Cardiac muscle cell (in vitro differentiated cells and primary cell): ENCODE measurements around the gene SCARB2. TPM values are rescaled to one million over a fixed set of nuclear protein-coding genes. Genes with fewer than 3 reads are reported as not detected.

Experiments used
- DNase-seq, 2 donors: peaks; one replicate each; pipeline versions ENCODE4 v3.0.0 to v3.0.0-alpha.2; 2010 to 2017; ENCODE audit warnings: low read depth in 1 of 2, low spot score in 1 of 2
- H3K27ac ChIP-seq: fragments of 200-600 bp; sonication (generic); 2 replicates; pipeline ENCODE4 v1.5.1; 2016
- H3K27me3 ChIP-seq: fragments of 200-600 bp; sonication (generic); 2 replicates; pipeline ENCODE4 v1.6.0; 2016; ENCODE audit warnings: control low read depth
- H3K36me3 ChIP-seq: fragments of 200-600 bp; sonication (generic); 2 replicates; pipeline ENCODE4 v1.5.1; 2016; ENCODE audit warnings: control low read depth
- H3K4me1 ChIP-seq: fragments of 200-600 bp; sonication (generic); 2 replicates; pipeline ENCODE4 v1.8.1; 2017; ENCODE audit warnings: low read depth, mild to moderate bottlenecking, mixed run types
- H3K4me3 ChIP-seq: fragments of 200-600 bp; sonication (generic); 2 replicates; pipeline ENCODE4 v1.5.1; 2016; ENCODE audit warnings: mild to moderate bottlenecking
- H3K9me3 ChIP-seq: fragments of 200-600 bp; sonication (generic); 2 replicates; pipeline ENCODE4 v1.5.1; 2017; ENCODE audit warnings: low read depth, mild to moderate bottlenecking, control low read depth
- polyA plus RNA-seq: library from polyadenylated mRNA; unstranded; fragments of >200 nt; fragmentation: Nextera tagmentation; extraction: Ambion mirVana; gene quantifications from 2 replicates; pipeline ENCODE4 v1.2.1, GENCODE V29; 2016
- total RNA-seq: library from RNA; depleted of rRNA; stranded (reverse); fragments of >200 nt; gene quantifications from 2 replicates; pipeline ENCODE4 v1.2.3, GENCODE V29; 2016
- TF ChIP-seq, protein P1 (sequence below): IDR thresholded peaks from 2 replicates; pipeline ENCODE4 v1.5.1; 2012; ENCODE audit warnings: low read depth, mild to moderate bottlenecking, low read length

The SCARB2 gene
- total and polyA plus RNA-seq, 2 experiments from 2014 or later = 40.5 to 78.6 TPM

DNA sequence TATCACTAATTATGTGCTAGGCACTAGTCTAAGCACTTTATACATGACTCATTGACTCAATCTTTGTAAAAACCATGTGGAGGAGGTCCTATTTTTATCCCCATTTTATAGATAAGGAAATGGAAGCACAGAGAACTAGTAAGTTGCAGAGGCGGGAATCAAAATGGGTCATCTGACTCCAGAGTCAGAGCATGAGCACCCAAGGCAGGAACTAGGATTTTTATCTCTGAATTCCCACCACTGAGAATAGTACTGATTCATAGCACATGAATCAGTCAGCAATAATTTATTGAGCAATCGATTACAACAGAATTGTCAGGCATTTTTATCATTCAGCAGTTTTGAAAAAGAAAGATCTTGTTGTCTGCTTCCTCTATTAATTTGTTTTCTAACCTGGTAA is 19.3 kb downstream of the SCARB2 start:
- Histone ChIP-seq H3K27me3 (no peaks in the 10 kb centered on the region), H3K4me3 (no peak overlapping the region), H3K27ac (no peak overlapping the region), H3K4me1 (peaks cover 19% of the 10 kb centered on the region), H3K36me3 (peaks cover 4% of the 10 kb centered on the region), H3K9me3 (no peaks in the 10 kb centered on the region)
- TF ChIP-seq, protein P1, sequence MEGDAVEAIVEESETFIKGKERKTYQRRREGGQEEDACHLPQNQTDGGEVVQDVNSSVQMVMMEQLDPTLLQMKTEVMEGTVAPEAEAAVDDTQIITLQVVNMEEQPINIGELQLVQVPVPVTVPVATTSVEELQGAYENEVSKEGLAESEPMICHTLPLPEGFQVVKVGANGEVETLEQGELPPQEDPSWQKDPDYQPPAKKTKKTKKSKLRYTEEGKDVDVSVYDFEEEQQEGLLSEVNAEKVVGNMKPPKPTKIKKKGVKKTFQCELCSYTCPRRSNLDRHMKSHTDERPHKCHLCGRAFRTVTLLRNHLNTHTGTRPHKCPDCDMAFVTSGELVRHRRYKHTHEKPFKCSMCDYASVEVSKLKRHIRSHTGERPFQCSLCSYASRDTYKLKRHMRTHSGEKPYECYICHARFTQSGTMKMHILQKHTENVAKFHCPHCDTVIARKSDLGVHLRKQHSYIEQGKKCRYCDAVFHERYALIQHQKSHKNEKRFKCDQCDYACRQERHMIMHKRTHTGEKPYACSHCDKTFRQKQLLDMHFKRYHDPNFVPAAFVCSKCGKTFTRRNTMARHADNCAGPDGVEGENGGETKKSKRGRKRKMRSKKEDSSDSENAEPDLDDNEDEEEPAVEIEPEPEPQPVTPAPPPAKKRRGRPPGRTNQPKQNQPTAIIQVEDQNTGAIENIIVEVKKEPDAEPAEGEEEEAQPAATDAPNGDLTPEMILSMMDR = no peak
- DNase-seq = peak in 1 of 2 donors; percentile 97

DNA sequence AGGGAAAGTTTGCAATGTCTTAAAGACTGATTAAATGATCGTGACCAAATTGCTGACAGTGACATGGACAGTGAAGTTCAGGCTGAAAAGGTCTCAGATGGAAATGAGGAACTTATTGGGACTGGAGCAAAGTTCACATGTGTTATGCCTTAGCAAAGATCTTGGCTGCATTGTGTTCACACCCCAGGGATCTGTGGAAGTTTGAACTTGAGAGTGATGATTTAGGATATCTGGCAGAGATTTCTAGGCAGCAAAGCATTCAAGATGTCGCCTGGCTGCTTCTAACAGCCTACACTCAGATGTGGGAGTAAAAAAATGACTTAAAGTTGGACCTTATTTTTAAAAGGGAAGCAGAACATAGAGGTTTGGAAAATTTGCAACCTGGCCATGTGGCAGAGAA is 21.4 kb downstream of the SCARB2 start:
- no peak for DNase-seq
- no peaks in the 10 kb centered on the region for H3K9me3 ChIP-seq
- no peak overlapping the region for H3K4me3 ChIP-seq
- no peaks in the 10 kb centered on the region for H3K27me3 ChIP-seq
- H3K27ac ChIP-seq = no peak overlapping the region
- H3K4me1 ChIP-seq = no peaks in the 10 kb centered on the region
- H3K36me3 ChIP-seq = peaks cover 4% of the 10 kb centered on the region
- TF ChIP-seq, protein P1 = no peak

DNA sequence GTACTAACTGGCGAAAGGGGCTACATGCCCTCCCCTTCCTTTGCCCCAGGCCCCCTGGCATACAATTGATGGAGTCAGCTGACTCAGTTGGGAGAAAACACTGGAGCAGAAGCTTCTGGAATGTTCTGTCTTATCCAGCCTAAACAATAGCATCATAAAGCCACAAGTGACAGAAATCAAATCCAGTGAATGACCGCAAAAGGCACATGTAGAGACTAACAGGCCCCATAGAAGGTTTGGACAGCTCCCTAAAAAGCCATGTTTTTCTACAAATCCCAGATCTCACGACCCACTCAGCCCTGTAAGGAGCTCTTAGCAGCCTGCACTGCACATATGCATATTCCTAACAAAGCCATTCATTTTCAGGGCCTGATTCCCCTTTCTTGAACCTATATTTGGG is 25.1 kb downstream of the SCARB2 start:
- no peaks in the 10 kb centered on the region for H3K27me3 ChIP-seq
- H3K4me1 ChIP-seq = no peaks in the 10 kb centered on the region
- TF ChIP-seq, protein P1 = no peak

DNA sequence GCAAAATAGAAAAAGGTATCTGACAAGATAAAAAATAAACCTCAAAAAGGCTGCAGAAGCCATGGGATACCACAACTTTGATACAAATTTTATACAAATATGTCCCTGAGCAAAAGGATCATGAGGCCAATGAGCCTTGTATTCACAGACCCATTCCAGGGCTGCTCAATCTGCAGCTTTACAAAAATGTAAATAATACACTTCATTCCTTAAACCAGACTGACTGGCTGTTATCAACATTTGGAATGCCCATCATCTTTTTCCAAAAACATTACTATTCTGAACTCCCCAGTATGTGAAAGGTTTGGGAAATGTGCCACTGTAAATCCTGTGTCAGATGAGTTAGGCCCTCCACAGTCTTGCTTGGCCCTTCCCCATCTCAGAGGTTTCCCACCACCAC is 25.5 kb downstream of the SCARB2 start:
- Histone ChIP-seq H3K27ac (no peak overlapping the region), H3K9me3 (no peaks in the 10 kb centered on the region), H3K36me3 (no peaks in the 10 kb centered on the region), H3K27me3 (no peaks in the 10 kb centered on the region), H3K4me3 (no peak overlapping the region), H3K4me1 (no peaks in the 10 kb centered on the region)
- DNase-seq = no peak
- TF ChIP-seq, protein P1 = no peak

More for the DNA sequence above, 25.1 kb downstream of the SCARB2 start:
- Histone ChIP-seq H3K4me3 (no peak overlapping the region), H3K27ac (no peak overlapping the region), H3K36me3 (no peaks in the 10 kb centered on the region), H3K9me3 (no peaks in the 10 kb centered on the region)
- DNase-seq = no peak

DNA sequence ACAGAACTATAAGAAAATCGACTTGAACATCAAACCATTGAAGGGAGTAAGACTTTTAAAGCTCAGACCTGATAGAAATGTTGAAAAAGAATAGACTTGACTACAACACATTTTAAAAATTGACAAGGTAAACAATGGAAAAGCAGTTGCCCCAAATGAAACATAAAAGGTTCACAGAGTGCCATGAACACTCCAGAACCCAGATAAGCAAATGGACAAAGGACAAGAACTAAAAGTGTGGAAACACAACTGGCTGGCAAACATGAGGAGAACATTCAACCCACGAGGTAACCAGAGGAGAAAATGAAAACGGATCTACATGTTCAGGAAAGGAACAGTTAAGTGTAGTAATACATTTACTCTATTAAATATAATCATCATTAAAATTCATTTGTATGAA is 26.5 kb downstream of the SCARB2 start:
- Histone ChIP-seq H3K27ac (no peak overlapping the region), H3K4me3 (no peak overlapping the region), H3K27me3 (no peaks in the 10 kb centered on the region), H3K4me1 (no peaks in the 10 kb centered on the region), H3K9me3 (no peaks in the 10 kb centered on the region), H3K36me3 (no peaks in the 10 kb centered on the region)
- TF ChIP-seq, protein P1 = no peak
- no peak for DNase-seq

DNA sequence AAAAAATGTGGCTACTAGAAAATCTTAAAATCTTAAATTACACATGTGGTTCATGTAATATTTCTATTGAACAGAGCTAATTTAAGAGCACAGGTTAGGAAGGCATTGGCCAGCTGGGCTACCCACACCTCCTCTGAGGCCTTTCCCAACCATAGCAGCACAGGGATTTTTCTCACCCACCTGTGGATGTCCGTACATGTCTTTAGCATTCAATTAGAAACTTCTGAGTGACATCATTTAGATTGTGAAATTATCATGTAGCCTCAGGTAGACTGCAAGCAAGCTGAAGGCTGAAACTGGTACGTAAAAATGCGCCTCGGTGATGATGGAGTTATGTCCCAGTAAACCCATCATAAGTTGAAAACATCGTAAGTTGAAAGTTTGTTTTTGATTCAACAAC is 31.2 kb downstream of the SCARB2 start:
- H3K27me3 ChIP-seq = no peaks in the 10 kb centered on the region
- peaks cover 3% of the 10 kb centered on the region for H3K36me3 ChIP-seq
- DNase-seq = no peak
- no peak overlapping the region for H3K4me3 ChIP-seq
- no peaks in the 10 kb centered on the region for H3K9me3 ChIP-seq
- H3K27ac ChIP-seq = no peak overlapping the region
- H3K4me1 ChIP-seq = no peaks in the 10 kb centered on the region
- TF ChIP-seq, protein P1 = no peak
